GM23248 (cell line): ENCODE measurements around the gene TRIM2.

Source experiments
- EZH2 ChIP-seq: fragments of 200-600 bp; sonication (generic); IDR thresholded peaks from 2 replicates; pipeline ENCODE4 v1.6.1; 2018; ENCODE audit warnings: antibody characterized with exemption, mild to moderate bottlenecking; ENCODE audit not compliant: insufficient read depth, poor library complexity, severe bottlenecking
- EZH2phosphoT487 ChIP-seq: fragments of 200-600 bp; sonication (generic); IDR thresholded peaks from 2 replicates; pipeline ENCODE4 v1.6.1; 2018; ENCODE audit warnings: antibody characterized with exemption, moderate library complexity, mild to moderate bottlenecking, low read depth; ENCODE audit not compliant: insufficient read depth

- TF ChIP-seq EZH2 = no peak
- TF ChIP-seq EZH2phosphoT487 = no peak
These were observed 3.3 kb downstream of the TRIM2 start for GRCh38 chr4:153207567-153207966.
